SK-N-SH treated with all-trans-retinoic acid at 6 μM for 48 hours (cell line): ENCODE measurements around the gene USP13.

Source experiments
- ATAC-seq: fragments of 200-7000 bp; cut with Tn5 transposase; 3 replicates; pipeline ENCODE4 v1.9.1; 2020; ENCODE audit warnings: mild to moderate bottlenecking, moderate library complexity
- ARNTL ChIP-seq: fragments of 450-650 bp; formaldehyde crosslinking; IDR thresholded peaks from 2 replicates; pipeline ENCODE4 v1.5.0; 2020; ENCODE audit warnings: low read depth, mild to moderate bottlenecking, moderate library complexity, borderline replicate concordance
- BACH2 ChIP-seq: fragments of 250-450 bp; sonication (Bioruptor Pico); IDR thresholded peaks from 2 replicates; pipeline ENCODE4 v1.9.0; 2021; ENCODE audit warnings: mild to moderate bottlenecking, borderline replicate concordance
- ISL1 ChIP-seq: fragments of 250-450 bp; sonication (Bioruptor Pico); IDR thresholded peaks from 2 replicates; pipeline ENCODE4 v2.1.2; 2022; ENCODE audit warnings: mild to moderate bottlenecking, moderate library complexity
- OSR1 ChIP-seq: fragments of 250-450 bp; sonication (Bioruptor Pico); IDR thresholded peaks from 2 replicates; pipeline ENCODE4 v1.8.0; 2022; ENCODE audit warnings: moderate library complexity, mild to moderate bottlenecking, inconsistent platforms
- PPARA ChIP-seq: fragments of 250-450 bp; sonication (Bioruptor Pico); IDR thresholded peaks from 2 replicates; pipeline ENCODE4 v1.5.0; 2020; ENCODE audit warnings: mild to moderate bottlenecking, borderline replicate concordance
- RARB ChIP-seq: fragments of 250-450 bp; sonication (Bioruptor Pico); IDR thresholded peaks from 2 replicates; pipeline ENCODE4 v1.8.0; 2021; ENCODE audit warnings: mild to moderate bottlenecking, moderate library complexity
- SNAI2 ChIP-seq: fragments of 250-450 bp; sonication (Bioruptor Pico); IDR thresholded peaks from 2 replicates; pipeline ENCODE4 v1.5.0; 2020; ENCODE audit warnings: mild to moderate bottlenecking, moderate library complexity
- TCF4 ChIP-seq: fragments of 250-450 bp; sonication (Bioruptor Pico); IDR thresholded peaks from 2 replicates; pipeline ENCODE4 v1.8.0; 2021; ENCODE audit warnings: mild to moderate bottlenecking, moderate library complexity, borderline replicate concordance
- TOX ChIP-seq: fragments of 250-450 bp; sonication (Bioruptor Pico); IDR thresholded peaks from 2 replicates; pipeline ENCODE4 v1.8.0; 2021; ENCODE audit warnings: mild to moderate bottlenecking, moderate library complexity, borderline replicate concordance
- ZC3H10 ChIP-seq: fragments of 250-450 bp; sonication (Bioruptor Pico); IDR thresholded peaks from 2 replicates; pipeline ENCODE4 v1.5.1; 2021; ENCODE audit warnings: mild to moderate bottlenecking, moderate library complexity
- ZFP30 ChIP-seq: fragments of 450-650 bp; formaldehyde crosslinking; IDR thresholded peaks from 2 replicates; pipeline ENCODE4 v1.5.0; 2022; ENCODE audit warnings: mild to moderate bottlenecking, moderate library complexity
- ZNF565 ChIP-seq: fragments of 450-650 bp; formaldehyde crosslinking; conservative IDR thresholded peaks from 2 replicates; pipeline ENCODE4 v1.5.0; 2020; ENCODE audit warnings: low read depth, mild to moderate bottlenecking, moderate library complexity
- ZNF70 ChIP-seq: fragments of 450-650 bp; formaldehyde crosslinking; IDR thresholded peaks from 2 replicates; pipeline ENCODE4 v1.5.0; 2020; ENCODE audit warnings: mild to moderate bottlenecking, moderate library complexity
- TF ChIP-seq, protein P1 (sequence below): fragments of 250-450 bp; sonication (Bioruptor Pico); IDR thresholded peaks from 2 replicates; pipeline ENCODE4 v1.5.1; 2020; ENCODE audit warnings: low read depth, mild to moderate bottlenecking, moderate library complexity
- TF ChIP-seq, protein P2 (sequence below): fragments of 250-450 bp; sonication (Bioruptor Pico); IDR thresholded peaks from 2 replicates; pipeline ENCODE4 v1.5.1; 2021; ENCODE audit warnings: mild to moderate bottlenecking, moderate library complexity
- TF ChIP-seq, protein P3 (sequence below): fragments of 250-450 bp; sonication (Bioruptor Pico); IDR thresholded peaks from 2 replicates; pipeline ENCODE4 v1.8.0; 2020; ENCODE audit warnings: mild to moderate bottlenecking, moderate library complexity, borderline replicate concordance
- TF ChIP-seq, protein P4 (sequence below): fragments of 250-450 bp; sonication (Bioruptor Pico); IDR thresholded peaks from 2 replicates; pipeline ENCODE4 v1.8.0; 2021; ENCODE audit warnings: low read depth, mild to moderate bottlenecking, moderate library complexity, borderline replicate concordance
- TF ChIP-seq, protein P5 (sequence below): fragments of 250-450 bp; sonication (Bioruptor Pico); IDR thresholded peaks from 2 replicates; pipeline ENCODE4 v1.5.0; 2020; ENCODE audit warnings: mild to moderate bottlenecking, moderate library complexity

The USP13 gene

DNA sequence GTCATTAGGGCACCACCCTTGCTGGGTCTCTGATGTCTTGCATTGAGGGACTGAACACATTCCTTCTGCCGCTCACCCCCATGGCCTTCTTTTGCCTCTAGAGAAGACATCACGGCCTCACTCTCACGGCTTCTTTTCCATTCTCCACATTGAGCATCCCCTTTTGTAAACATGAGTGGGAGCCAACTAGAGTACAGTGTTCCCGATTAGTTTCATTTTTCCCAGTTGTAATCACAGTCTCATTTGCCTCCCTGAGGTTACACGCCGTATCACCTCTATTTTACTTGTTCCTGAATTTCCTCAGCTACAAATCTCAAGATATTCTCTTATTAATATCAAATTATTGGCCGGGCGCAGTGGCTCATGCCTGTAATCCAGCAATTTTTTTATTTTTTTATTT, 17.5 kb downstream of the USP13 start:
- TF ChIP-seq, protein P1, sequence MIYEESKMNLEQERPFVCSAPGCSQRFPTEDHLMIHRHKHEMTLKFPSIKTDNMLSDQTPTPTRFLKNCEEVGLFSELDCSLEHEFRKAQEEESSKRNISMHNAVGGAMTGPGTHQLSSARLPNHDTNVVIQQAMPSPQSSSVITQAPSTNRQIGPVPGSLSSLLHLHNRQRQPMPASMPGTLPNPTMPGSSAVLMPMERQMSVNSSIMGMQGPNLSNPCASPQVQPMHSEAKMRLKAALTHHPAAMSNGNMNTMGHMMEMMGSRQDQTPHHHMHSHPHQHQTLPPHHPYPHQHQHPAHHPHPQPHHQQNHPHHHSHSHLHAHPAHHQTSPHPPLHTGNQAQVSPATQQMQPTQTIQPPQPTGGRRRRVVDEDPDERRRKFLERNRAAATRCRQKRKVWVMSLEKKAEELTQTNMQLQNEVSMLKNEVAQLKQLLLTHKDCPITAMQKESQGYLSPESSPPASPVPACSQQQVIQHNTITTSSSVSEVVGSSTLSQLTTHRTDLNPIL (CRISPR knock-in tag): no peak
- no peak for TF ChIP-seq ZC3H10 (CRISPR knock-in tag)
- TF ChIP-seq TOX (CRISPR knock-in tag): no peak
- no peak for TF ChIP-seq ZFP30 (CRISPR knock-in tag)
- TF ChIP-seq ZNF70 (CRISPR knock-in tag): no peak
- TF ChIP-seq RARB (CRISPR knock-in tag): no peak
- TF ChIP-seq, protein P2, sequence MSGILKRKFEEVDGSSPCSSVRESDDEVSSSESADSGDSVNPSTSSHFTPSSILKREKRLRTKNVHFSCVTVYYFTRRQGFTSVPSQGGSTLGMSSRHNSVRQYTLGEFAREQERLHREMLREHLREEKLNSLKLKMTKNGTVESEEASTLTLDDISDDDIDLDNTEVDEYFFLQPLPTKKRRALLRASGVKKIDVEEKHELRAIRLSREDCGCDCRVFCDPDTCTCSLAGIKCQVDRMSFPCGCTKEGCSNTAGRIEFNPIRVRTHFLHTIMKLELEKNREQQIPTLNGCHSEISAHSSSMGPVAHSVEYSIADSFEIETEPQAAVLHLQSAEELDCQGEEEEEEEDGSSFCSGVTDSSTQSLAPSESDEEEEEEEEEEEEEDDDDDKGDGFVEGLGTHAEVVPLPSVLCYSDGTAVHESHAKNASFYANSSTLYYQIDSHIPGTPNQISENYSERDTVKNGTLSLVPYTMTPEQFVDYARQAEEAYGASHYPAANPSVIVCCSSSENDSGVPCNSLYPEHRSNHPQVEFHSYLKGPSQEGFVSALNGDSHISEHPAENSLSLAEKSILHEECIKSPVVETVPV (CRISPR knock-in tag): no peak
- no peak for TF ChIP-seq ZNF565 (CRISPR knock-in tag)
- TF ChIP-seq, protein P3, sequence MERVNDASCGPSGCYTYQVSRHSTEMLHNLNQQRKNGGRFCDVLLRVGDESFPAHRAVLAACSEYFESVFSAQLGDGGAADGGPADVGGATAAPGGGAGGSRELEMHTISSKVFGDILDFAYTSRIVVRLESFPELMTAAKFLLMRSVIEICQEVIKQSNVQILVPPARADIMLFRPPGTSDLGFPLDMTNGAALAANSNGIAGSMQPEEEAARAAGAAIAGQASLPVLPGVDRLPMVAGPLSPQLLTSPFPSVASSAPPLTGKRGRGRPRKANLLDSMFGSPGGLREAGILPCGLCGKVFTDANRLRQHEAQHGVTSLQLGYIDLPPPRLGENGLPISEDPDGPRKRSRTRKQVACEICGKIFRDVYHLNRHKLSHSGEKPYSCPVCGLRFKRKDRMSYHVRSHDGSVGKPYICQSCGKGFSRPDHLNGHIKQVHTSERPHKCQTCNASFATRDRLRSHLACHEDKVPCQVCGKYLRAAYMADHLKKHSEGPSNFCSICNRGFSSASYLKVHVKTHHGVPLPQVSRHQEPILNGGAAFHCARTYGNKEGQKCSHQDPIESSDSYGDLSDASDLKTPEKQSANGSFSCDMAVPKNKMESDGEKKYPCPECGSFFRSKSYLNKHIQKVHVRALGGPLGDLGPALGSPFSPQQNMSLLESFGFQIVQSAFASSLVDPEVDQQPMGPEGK (CRISPR knock-in tag): no peak
- TF ChIP-seq TCF4 (CRISPR knock-in tag): no peak
- TF ChIP-seq, protein P4, sequence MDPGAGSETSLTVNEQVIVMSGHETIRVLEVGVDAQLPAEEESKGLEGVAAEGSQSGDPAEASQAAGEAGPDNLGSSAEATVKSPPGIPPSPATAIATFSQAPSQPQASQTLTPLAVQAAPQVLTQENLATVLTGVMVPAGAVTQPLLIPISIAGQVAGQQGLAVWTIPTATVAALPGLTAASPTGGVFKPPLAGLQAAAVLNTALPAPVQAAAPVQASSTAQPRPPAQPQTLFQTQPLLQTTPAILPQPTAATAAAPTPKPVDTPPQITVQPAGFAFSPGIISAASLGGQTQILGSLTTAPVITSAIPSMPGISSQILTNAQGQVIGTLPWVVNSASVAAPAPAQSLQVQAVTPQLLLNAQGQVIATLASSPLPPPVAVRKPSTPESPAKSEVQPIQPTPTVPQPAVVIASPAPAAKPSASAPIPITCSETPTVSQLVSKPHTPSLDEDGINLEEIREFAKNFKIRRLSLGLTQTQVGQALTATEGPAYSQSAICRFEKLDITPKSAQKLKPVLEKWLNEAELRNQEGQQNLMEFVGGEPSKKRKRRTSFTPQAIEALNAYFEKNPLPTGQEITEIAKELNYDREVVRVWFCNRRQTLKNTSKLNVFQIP (CRISPR knock-in tag): no peak
- TF ChIP-seq ISL1 (CRISPR knock-in tag): no peak
- no peak for TF ChIP-seq OSR1 (CRISPR knock-in tag)
- TF ChIP-seq BACH2 (CRISPR knock-in tag): no peak
- no peak for TF ChIP-seq SNAI2 (CRISPR knock-in tag)
- no peak for TF ChIP-seq PPARA (CRISPR knock-in tag)

DNA sequence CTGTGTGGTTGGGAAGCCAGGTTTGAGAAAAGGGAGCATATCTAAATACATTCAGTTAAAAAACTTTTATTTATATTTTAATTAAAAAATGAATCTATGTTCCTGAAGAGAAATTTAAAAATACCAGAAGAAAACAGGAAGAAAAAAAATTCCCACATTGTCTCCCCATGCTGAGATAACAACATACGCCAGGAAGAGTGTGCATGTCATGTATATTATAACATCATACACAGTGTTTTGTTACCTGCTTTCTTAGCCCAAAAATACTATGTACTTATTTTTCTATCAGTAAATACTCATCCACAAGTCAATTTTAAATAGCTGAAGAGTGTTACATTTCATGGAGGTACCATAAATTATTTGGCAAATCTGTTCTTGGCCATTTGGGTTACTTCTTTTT, 18.5 kb downstream of the USP13 start:
- TF ChIP-seq ARNTL (CRISPR knock-in tag): no peak
- TF ChIP-seq, protein P5, sequence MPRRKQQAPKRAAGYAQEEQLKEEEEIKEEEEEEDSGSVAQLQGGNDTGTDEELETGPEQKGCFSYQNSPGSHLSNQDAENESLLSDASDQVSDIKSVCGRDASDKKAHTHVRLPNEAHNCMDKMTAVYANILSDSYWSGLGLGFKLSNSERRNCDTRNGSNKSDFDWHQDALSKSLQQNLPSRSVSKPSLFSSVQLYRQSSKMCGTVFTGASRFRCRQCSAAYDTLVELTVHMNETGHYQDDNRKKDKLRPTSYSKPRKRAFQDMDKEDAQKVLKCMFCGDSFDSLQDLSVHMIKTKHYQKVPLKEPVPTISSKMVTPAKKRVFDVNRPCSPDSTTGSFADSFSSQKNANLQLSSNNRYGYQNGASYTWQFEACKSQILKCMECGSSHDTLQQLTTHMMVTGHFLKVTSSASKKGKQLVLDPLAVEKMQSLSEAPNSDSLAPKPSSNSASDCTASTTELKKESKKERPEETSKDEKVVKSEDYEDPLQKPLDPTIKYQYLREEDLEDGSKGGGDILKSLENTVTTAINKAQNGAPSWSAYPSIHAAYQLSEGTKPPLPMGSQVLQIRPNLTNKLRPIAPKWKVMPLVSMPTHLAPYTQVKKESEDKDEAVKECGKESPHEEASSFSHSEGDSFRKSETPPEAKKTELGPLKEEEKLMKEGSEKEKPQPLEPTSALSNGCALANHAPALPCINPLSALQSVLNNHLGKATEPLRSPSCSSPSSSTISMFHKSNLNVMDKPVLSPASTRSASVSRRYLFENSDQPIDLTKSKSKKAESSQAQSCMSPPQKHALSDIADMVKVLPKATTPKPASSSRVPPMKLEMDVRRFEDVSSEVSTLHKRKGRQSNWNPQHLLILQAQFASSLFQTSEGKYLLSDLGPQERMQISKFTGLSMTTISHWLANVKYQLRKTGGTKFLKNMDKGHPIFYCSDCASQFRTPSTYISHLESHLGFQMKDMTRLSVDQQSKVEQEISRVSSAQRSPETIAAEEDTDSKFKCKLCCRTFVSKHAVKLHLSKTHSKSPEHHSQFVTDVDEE (CRISPR knock-in tag): no peak
- TF ChIP-seq, protein P1 (CRISPR knock-in tag): no peak
- TF ChIP-seq, protein P4 (CRISPR knock-in tag): no peak
- ATAC-seq: no peak

More for the DNA sequence above, 17.5 kb downstream of the USP13 start:
- ATAC-seq: no peak
